Fibroblast of skin of abdomen (primary cell): Measurements from ENCODE around the gene CPLX4. TPM values are rescaled to one million over a fixed set of nuclear protein-coding genes. Genes with fewer than 3 reads are reported as not detected.

ENCODE experiments used
- DNase-seq: peaks from one replicate; pipeline ENCODE4 v3.0.0-alpha.2; 2013
- polyA plus RNA-seq, 2 experiments: library from polyadenylated mRNA; unstranded; fragments of 120-200 nt; gene quantifications; one replicate each; pipeline ENCODE4 v1.2.1, GENCODE V29; 2013; ENCODE audit not compliant: insufficient read length in 2 of 2

CPLX4 gene
- polyA plus RNA-seq (2013, experiment 1 of 2; ENCODE audit: insufficient read length) = not detected
- not detected for polyA plus RNA-seq (2013, experiment 2 of 2; ENCODE audit: insufficient read length)

DNA sequence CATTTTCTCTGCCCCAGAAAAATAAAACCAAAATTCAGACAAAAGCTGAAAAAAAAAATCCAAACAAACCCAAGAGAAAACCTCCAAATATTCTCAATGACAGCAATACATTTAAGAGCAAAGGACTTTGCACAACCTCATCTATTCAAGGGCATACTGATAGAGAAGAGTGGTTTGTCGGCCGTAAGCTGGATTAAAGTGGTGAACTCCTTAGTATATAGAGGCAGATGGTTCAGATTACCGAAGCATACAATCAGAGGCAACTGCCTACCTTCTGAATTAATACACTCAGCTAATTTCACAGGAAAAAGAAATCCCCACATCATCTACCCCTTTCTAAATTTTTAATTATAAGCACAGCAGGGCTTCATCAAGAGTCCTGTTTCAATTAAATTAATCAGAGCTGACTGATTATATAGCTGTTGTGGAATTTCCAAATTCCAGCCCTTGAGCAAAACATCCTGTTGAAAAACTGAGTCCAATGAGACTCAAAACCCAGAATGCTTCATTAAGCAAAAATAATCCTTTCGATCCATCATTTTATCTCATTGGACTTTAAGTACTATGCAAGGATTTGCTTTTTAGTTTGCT is at the start of gene CPLX4:
Gene CPLX4 (minus strand): TSS at position 190 of the 591 bp plus-strand sequence. CDS start 187 bp downstream, at position 3.
- DNase-seq = no peak

DNA sequence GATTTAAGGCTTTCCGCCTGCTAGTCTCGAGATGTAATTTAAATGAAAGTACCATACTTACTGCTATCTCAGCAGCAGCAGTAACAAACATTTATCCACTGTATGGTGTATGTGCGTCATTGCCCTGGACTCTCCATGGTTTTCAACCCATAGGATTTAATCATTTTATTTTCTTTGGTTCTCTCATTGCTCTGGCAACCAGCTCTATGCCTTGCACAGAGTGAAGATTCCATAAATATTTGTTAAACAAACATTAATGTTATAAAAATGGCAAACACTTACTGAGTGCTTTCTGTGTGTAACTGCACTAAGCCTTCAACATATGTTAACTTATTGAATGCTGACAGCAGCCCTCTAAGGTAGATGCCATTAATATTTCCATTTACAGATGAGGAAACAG is 41.9 kb upstream of the CPLX4 start:
- no peak for DNase-seq

GRCh38 chr18:59359576-59359952 is 41.1 kb upstream of the CPLX4 start:
- no peak for DNase-seq

DNA sequence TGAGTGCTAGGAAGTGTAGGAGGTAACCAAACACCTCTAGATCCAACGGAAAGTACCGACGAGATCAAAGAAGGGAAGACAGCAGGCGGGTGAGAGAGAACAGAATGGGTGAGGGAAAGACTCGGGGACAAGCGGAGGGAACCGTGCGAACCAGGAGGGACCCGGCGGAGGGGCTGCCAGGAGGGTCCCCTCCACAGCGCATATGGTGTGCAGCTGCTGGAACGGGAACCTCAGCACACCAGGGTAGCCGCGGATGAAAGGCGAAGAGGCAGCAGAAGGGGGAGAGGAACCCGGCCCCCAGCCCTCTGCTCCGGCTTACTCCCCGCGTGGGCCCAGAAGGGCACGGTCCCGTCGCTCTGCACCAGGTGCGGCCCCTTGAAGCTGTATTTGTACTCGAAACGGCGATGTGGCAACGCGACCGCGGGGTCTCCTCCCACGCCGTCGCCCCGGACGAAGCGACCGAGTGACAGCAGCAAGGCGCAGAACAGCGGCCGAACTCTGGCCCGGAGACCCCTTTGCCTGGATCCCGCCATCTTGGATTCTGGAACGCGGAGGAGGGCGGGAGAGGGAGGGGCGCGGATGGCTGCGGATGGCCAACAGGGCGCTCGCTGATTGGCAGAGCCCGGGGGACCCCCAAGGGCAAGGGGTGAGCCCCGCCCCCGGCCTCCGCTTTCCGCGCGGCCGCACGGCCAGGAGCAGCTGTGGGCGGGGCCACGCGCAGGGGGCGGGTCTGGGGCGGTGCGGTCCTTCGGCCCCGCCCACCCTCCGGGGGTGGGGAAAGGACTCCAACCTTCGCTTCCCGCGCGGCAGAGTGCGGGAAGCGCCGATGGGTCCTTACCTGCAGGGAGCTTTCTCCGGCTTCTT is 40.5 kb upstream of the CPLX4 start, which contains the start of gene LMAN1:
Gene LMAN1 (minus strand): TSS at position 554 of the 864 bp plus-strand sequence. CDS start 21 bp downstream, at position 533.
- DNase-seq = peak; percentile 96

DNA sequence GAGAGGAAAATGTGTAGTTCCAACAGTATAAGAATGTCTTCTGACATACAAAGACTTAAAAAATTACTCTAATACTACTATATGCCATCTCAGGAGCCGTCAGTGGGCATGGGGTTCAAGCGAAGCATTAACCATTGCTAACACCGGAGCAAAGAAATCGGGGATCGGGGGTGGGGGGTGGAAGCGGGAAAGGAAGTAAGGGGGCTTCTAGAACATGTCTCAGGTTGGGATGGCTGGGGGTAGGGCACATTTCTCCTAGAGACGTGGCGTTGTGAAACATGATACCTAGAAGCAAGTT is 39.9 kb upstream of the CPLX4 start:
- DNase-seq = peak; percentile 69

DNA sequence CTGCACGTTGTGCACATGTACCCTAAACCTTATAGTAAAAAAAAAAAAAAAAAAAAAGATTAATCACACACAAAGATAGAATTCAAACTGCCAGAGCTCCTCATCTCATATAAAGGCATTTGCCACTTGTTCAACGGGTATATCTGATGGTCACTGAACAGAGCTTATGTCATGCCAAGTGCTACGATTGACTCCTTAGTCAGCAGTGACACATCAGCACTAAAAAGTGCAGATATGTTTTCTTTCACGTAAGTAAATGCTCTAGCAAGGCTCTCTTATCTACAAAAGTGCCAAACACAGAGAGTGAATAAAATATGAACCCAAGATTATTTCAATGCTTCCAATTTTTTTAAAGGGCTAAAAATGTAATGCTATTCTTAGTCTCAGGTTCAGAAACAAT is 39.5 kb upstream of the CPLX4 start:
- peak; percentile 65 for DNase-seq

- DNase-seq = no peak
Measured at GRCh38 chr18:59354731-59355130, 36.3 kb upstream of the CPLX4 start.

GRCh38 chr18:59353079-59353680 is 34.7 kb upstream of the CPLX4 start:
- DNase-seq = no peak

DNA sequence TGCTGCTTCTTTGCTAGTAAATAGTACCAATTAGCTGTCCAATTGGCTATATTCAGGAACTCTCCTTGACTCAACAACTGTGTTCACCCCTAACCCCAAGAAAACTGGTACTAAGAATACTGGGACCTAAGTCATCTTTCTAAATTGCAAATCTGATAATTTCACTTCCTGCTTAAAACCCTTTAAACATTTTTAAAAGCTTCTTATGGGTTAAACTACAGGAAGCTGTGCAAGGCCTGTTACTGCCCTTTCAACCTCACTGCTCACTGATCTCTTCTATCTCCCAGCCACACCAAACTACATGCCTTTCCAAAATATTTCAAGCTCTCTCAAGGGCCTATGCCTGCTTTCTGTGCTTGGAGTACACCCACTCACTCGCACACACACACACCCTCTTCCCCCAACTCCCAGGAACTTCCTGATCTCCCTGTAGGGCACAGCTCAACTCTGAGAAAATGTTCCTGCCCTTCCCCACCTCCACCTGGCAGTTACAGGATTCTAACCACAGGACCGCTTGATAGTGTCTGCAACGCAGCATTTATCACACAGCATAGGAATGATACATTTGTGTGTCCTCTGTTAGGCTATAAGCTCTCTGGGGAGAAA is 33.9 kb upstream of the CPLX4 start:
- DNase-seq = no peak

DNA sequence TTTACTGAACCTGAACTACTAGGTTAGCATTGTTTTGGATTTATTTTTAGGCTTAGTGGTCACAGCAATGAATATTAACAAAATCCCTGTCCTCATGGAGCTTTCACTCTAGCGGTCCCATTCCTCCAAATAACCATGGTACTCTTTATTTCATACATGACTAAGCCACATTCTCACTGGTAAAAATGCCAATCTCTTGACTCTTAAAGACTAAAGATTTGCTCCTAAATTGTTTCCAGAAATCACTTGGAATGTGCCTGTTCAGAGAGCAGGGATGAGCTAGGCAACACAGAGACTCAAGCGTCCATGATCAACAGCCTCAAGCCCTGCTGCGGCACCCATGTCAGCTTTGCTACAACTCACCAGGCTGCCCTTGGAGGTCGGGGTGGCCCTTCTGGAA is 27.1 kb upstream of the CPLX4 start:
- peak; percentile 28 for DNase-seq

- no peak for DNase-seq
Measured at GRCh38 chr18:59344996-59345395, 26.5 kb upstream of the CPLX4 start.

GRCh38 chr18:59343926-59344325 is 25.5 kb upstream of the CPLX4 start:
- peak; percentile 32 for DNase-seq

- DNase-seq = no peak
Measured at GRCh38 chr18:59340817-59341216, 22.4 kb upstream of the CPLX4 start.

DNA sequence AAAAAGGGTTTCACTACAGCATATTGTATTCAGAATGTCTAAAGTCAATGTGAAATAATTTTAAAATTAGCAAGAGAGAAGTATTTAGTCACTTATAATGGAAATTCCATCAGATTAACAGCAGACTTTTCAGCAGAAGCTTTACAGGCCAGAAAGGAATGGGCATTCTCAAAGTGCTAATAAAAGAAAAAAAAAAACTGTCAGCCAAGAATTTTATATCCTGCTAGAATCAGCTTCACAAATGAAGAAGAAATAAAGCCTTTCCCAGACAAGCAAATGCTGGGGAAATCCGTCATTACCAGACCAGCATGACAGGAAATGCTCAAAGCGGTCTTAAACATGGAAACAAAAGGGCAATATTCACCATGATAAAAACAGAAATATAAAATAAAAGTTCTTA is 21.9 kb upstream of the CPLX4 start:
- no peak for DNase-seq

DNA sequence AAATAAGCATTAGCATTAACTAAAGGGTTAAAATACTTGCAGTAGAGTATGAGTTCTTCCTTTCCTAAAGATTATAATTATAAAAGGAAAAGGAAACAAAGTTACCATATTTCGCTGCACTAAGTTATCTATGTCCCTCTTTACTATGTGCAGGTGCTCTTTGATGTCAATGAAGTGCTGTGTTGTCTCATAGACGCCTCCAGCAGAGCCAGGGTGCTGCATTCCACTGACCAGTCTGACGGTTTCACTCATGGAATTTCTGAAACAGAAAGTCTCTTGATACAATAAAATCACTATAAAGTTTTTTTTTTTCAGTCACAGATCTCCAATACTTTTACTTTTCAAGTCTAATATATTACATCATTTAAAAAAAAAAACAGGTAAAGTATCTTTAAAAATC is 14.5 kb upstream of the CPLX4 start:
- no peak for DNase-seq

- no peak for DNase-seq
Measured at GRCh38 chr18:59328683-59329082, 10.2 kb upstream of the CPLX4 start.

GRCh38 chr18:59325965-59326364 is 7.5 kb upstream of the CPLX4 start:
- DNase-seq = no peak

DNA sequence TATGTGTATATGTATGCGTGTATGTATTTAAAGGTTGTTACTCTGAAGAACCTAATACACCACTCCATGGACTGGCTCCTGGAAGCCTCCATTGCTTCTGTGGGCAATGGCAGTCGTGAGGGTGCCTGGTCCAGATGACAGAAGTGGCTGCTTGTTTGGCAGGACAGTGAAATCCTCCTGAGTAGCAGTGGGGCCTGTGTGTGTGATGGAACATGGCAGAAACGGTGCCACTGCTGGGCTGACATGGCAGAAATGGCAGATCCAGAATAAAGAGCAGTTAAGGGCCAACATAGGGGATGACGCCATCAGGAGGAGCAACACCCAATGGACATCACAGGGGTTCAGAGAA is 6.1 kb upstream of the CPLX4 start:
- DNase-seq = no peak

GRCh38 chr18:59323931-59324622 is 5.6 kb upstream of the CPLX4 start:
- DNase-seq = peak; percentile 27

DNA sequence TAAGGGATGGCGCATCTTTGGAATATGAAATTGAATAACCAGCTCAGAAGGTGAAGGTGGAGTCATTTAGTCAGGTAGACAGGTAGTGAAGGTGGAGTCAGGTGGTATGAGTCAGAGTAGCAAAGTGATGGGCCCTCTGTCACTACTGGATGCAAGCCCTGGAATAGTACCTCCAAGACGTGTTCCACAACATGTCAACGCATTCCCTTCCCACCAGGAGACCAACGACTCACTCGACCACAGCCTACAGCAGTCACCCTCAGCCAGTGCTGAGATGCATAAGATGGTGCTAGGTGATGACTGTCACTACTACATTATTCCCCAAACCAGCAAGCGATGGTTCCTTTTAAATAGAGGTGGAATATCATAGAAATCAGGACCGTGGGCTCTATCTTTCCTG is 6.8 kb downstream of the CPLX4 start:
- peak; percentile 40 for DNase-seq

DNA sequence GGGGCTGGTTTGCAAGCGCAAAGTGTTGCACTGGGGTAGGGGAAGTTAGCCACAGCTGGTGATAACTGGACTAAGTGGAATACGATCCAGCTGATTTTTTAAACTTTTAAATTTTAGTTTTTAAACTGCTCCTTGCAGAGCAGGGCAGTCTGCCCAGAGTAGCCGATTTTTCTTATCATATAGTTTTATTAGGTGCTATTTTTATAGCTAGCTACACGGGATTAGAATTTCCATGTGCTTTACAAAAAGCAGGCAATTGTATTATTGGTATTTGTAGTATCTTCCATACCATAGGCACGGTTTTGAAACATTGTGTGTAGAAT is 9.6 kb downstream of the CPLX4 start:
- DNase-seq = no peak

GRCh38 chr18:59308248-59308937 is 10.1 kb downstream of the CPLX4 start:
- peak; percentile 53 for DNase-seq
